HFFc6 (cell line): Measurements from ENCODE around the gene RNASEH2A. TPM values are rescaled to one million over a fixed set of nuclear protein-coding genes. Genes with fewer than 3 reads are reported as not detected.
"Not testable (repeated sequence)": the region's sequence is repeated elsewhere in the genome, so short reads cannot be mapped to it uniquely, and the experiment has no call there.

Experiments
- DNase-seq: peaks from one replicate; pipeline ENCODE4 v3.0.0-alpha.2; 2018
- H3K27ac Mint-ChIP-seq: 2 replicates; pipeline ENCODE4 v1.8.0; 2020; ENCODE audit warnings: mild to moderate bottlenecking, mixed read lengths
- H3K27me3 Mint-ChIP-seq: 2 replicates; pipeline ENCODE4 v1.8.0; 2021; ENCODE audit warnings: mild to moderate bottlenecking, moderate library complexity, mixed read lengths; ENCODE audit not compliant: insufficient read depth
- H3K36me3 Mint-ChIP-seq: 2 replicates; pipeline ENCODE4 v1.8.0; 2021; ENCODE audit warnings: low read depth, mixed read lengths
- H3K4me1 Mint-ChIP-seq: 2 replicates; pipeline ENCODE4 v1.8.0; 2020; ENCODE audit warnings: low read depth, mixed read lengths
- H3K4me3 Mint-ChIP-seq: 2 replicates; pipeline ENCODE4 v1.8.0; 2020; ENCODE audit warnings: mild to moderate bottlenecking, moderate library complexity, mixed read lengths
- H3K9me3 Mint-ChIP-seq: 2 replicates; pipeline ENCODE4 v1.8.0; 2020; ENCODE audit warnings: mild to moderate bottlenecking, mixed read lengths
- total RNA-seq, 6 experiments: library from RNA; stranded (reverse); fragmentation: NEBNext Ultra II Directional; extraction: Animal tissue kit (Norgen Biotek cat#: 25700); gene quantifications; 2 replicates in 1 of 6; 3 replicates in 5 of 6; pipeline ENCODE4 v1.2.3, GENCODE V29; 2021
- TF ChIP-seq, protein P1 (sequence below): fragments of 200-600 bp; sonication (generic); IDR thresholded peaks from 2 replicates; pipeline ENCODE4 v1.5.0; 2021; ENCODE audit warnings: antibody characterized with exemption, mild to moderate bottlenecking

RNASEH2A gene
- total RNA-seq, 6 experiments from 2014 or later: 17.9 to 43.2 (median 37.7) TPM

DNA sequence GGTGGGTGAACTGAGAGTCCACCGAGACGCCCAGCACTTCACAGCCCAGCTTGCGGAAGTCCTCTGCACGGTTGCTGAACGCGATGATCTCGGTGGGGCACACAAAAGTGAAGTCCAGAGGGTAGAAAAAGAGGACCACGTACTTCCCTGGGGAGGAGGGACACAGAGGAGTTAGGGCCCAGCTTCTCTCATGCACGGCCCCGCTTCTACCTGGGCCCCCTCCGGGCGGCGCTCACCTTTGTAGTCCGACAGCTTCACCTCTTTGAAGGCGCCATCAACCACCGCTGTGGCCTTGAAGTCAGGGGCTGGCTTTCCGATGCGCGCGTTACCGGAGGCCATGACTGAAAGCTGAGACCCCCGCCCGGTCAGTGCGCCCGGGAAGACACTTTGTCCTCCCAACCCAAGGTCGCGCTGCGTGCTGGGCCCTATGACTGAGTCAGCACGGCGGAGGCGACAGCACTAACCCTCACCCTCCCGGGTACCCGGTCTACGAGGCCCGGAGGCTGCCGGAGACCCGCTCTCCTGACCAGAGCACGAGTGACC lies 5.4 kb upstream of the RNASEH2A start:
- Mint-ChIP-seq H3K9me3 (no peaks in the 10 kb centered on the region), H3K36me3 (no peaks in the 10 kb centered on the region), H3K27me3 (peaks cover 5% of the 10 kb centered on the region; the same call in 1 of the 2 replicates), H3K4me3 (peak overlapping the region; percentile 90), H3K27ac (peak overlapping the region; percentile 38; the same call in 1 of the 2 replicates), H3K4me1 (peaks cover 26% of the 10 kb centered on the region)
- no peak for DNase-seq
- TF ChIP-seq, protein P1, sequence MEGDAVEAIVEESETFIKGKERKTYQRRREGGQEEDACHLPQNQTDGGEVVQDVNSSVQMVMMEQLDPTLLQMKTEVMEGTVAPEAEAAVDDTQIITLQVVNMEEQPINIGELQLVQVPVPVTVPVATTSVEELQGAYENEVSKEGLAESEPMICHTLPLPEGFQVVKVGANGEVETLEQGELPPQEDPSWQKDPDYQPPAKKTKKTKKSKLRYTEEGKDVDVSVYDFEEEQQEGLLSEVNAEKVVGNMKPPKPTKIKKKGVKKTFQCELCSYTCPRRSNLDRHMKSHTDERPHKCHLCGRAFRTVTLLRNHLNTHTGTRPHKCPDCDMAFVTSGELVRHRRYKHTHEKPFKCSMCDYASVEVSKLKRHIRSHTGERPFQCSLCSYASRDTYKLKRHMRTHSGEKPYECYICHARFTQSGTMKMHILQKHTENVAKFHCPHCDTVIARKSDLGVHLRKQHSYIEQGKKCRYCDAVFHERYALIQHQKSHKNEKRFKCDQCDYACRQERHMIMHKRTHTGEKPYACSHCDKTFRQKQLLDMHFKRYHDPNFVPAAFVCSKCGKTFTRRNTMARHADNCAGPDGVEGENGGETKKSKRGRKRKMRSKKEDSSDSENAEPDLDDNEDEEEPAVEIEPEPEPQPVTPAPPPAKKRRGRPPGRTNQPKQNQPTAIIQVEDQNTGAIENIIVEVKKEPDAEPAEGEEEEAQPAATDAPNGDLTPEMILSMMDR: no peak

DNA sequence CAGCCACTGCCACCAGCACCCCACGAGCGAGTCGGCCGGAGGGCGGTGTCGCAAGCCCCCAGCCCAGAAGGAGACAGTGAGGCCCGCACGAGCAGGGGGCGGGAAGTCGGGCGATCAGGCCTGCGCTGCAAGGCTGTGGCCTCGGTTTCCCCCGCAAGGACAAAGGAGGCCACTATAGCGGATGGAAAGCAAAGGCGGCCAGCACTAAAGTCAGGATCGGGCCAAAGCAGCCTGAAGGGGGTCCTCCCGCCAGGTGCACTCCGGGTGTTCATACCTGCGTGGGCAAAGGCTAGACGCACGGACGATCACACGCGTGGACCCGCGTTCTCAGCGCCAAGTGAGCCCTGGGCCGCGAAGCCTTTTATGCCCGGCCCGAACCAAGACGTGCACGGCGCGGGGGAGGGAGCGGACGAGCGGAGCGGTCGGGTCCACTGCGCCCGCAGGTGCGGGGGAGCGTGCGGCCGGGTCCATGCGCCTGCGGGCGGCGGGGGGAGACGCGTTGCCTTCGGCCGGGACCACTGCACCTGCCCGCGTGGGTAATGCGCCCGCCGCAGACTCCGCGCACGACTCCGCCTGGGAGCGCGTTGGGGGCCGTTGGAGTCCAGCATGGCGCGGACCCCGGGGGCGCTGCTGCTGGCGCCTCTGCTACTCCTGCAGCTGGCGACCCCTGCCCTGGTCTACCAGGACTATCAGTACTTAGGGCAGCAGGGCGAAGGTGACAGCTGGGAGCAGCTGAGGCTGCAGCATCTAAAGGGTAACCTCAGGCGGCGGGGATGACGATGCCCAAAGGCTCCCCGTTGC lies 4.7 kb upstream of the RNASEH2A start, which contains the start of the genes PRDX2 and THSD8:
Gene PRDX2, minus strand, starts transcription at position 335 of the 801 bp plus-strand sequence. CDS start 539 bp downstream, outside the sequence.
Gene THSD8, plus strand, starts transcription at position 604 of the 801 bp plus-strand sequence. Its CDS starts 3 bp downstream, at position 607.
- no peaks in the 10 kb centered on the region for H3K36me3 Mint-ChIP-seq
- TF ChIP-seq, protein P1: peak; percentile 32

DNA sequence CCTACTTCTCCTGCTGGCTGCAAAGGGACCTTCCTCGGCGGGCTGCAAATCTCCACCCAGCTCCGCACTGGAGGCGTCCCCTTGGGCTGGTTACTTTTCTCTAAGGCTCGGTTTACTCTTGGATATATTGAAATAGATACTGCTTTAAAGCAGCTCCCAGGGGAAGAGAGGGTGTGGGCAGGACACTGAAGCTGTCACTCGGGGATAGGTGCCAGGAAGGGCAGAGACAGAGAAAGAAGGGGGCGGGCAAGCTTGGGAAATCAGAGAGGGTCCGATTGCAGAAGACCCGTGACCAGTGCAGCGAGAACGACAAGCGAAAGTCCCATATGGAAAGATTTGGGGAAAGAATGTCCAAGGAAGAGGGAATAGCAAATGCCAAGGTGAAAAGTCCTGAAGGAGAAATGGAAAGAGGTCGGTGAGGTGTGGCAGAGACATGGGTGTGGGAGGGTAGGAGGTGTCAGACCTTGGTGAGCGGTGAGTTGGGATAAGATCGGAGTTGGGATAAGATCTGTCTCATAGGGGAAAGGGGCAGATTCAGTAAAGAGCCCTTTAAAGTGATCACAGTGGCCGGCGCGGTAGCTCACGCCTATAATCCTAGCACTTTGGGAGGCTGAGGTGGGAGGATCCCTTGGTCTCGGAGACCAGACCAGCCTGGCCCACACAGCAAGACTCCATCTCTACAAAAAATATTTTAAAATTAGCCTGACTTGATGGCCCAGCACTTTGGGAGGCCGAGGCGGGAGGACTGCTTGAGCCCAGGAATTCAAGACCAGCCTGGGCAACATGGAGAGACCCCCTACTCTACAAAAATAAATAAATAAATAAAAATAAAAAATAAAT lies 3.9 kb upstream of the RNASEH2A start:
- TF ChIP-seq, protein P1: 0 out of 2 replicates have a peak, but pooled peaks have one; percentile 9
- no peak for DNase-seq
- no peaks in the 10 kb centered on the region; the same call in 1 of the 2 replicates for H3K27me3 Mint-ChIP-seq
- no peak overlapping the region for H3K27ac Mint-ChIP-seq
- H3K36me3 Mint-ChIP-seq: no peaks in the 10 kb centered on the region
- H3K9me3 Mint-ChIP-seq: no peaks in the 10 kb centered on the region
- peak overlapping the region; percentile 90 for H3K4me3 Mint-ChIP-seq
- H3K4me1 Mint-ChIP-seq: peaks cover 28% of the 10 kb centered on the region

More for the DNA sequence above, 4.7 kb upstream of the RNASEH2A start, which contains the start of the genes PRDX2 and THSD8:
- peak within 1 kb of the TSS; percentile 38; the same call in 1 of the 2 replicates for H3K27ac Mint-ChIP-seq
- H3K27me3 Mint-ChIP-seq: no peaks in the 10 kb centered on the region; the same call in 1 of the 2 replicates
- no peak for DNase-seq
- H3K4me1 Mint-ChIP-seq: peaks cover 26% of the 10 kb centered on the region
- H3K4me3 Mint-ChIP-seq: peak within 1 kb of the TSS; percentile 90
- no peaks in the 10 kb centered on the region for H3K9me3 Mint-ChIP-seq

DNA sequence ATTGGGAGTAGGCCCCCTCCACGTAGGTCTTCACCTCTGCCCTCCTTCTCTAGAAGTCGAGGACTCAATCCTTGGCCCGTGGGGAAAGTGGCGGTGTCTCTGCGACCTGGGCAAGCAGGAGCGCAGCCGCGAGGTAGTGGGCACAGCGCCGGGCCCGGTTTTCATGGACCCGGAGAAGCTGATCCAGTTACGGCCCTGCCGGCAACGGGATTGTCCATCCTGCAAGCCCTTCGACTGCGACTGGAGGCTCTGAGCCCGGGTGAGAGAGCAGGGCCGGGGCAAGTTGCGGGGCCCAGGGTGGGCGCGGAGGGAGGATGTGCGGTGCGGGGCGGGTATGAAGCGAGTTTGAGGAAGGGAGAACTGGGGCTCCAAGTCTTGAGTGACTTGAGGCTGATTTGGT lies 2.3 kb upstream of the RNASEH2A start:
- Mint-ChIP-seq H3K4me1 (peaks cover 28% of the 10 kb centered on the region), H3K4me3 (no peak overlapping the region), H3K27ac (no peak overlapping the region), H3K9me3 (no peaks in the 10 kb centered on the region), H3K27me3 (no peaks in the 10 kb centered on the region), H3K36me3 (peaks cover 5% of the 10 kb centered on the region; the same call in 1 of the 2 replicates)
- TF ChIP-seq, protein P1: no peak
- DNase-seq: no peak

GRCh38 chr19:12815088-12815487 lies 8.7 kb downstream of the RNASEH2A start:
- no peak overlapping the region for H3K27ac Mint-ChIP-seq
- no peak for DNase-seq
- H3K36me3 Mint-ChIP-seq: peaks cover 16% of the 10 kb centered on the region; the same call in 1 of the 2 replicates
- H3K4me3 Mint-ChIP-seq: no peak overlapping the region
- H3K27me3 Mint-ChIP-seq: peaks cover 2% of the 10 kb centered on the region; the same call in 1 of the 2 replicates
- TF ChIP-seq, protein P1: no peak
- no peaks in the 10 kb centered on the region for H3K9me3 Mint-ChIP-seq
- H3K4me1 Mint-ChIP-seq: no peaks in the 10 kb centered on the region

- not testable (repeated sequence) for H3K4me1 Mint-ChIP-seq, H3K4me3 Mint-ChIP-seq, DNase-seq, H3K27me3 Mint-ChIP-seq, H3K27ac Mint-ChIP-seq, H3K9me3 Mint-ChIP-seq
- peaks cover 22% of the 10 kb centered on the region for H3K36me3 Mint-ChIP-seq
Measured at GRCh38 chr19:12817188-12817587, 10.8 kb downstream of the RNASEH2A start.

- DNase-seq, H3K9me3 Mint-ChIP-seq, H3K27me3 Mint-ChIP-seq, H3K4me1 Mint-ChIP-seq, H3K27ac Mint-ChIP-seq, H3K4me3 Mint-ChIP-seq: not testable (repeated sequence)
- peaks cover 22% of the 10 kb centered on the region for H3K36me3 Mint-ChIP-seq
Measured at GRCh38 chr19:12817810-12818209, 11.4 kb downstream of the RNASEH2A start.
